IPS-NIHi11 (cell line): ENCODE results near the gene GATA3.

Source experiments
- DNase-seq: peaks from one replicate; pipeline ENCODE4 v3.0.0; 2012; ENCODE audit warnings: mixed read lengths, low spot score

Gene GATA3

GRCh38 chr10:8051109-8051821 lies 3.2 kb upstream of the GATA3 start:
- no peak for DNase-seq

- DNase-seq = no peak
Observed at GRCh38 chr10:8051851-8052257, 2.6 kb upstream of the GATA3 start.

- DNase-seq = no peak
Observed at GRCh38 chr10:8052341-8052955, 2.0 kb upstream of the GATA3 start.

- DNase-seq = no peak
Observed at GRCh38 chr10:8052956-8053445, 1.5 kb upstream of the GATA3 start.

- DNase-seq = peak; percentile 88
Observed at GRCh38 chr10:8053446-8054243, 843 bp upstream of the GATA3 start.

GRCh38 chr10:8054244-8054493 lies 319 bp upstream of the GATA3 start:
- DNase-seq = no peak

- DNase-seq = no peak
Observed at GRCh38 chr10:8055420-8056349, 1.2 kb downstream of the GATA3 start.

GRCh38 chr10:8056378-8056777 lies 1.9 kb downstream of the GATA3 start:
- DNase-seq = no peak

GRCh38 chr10:8056871-8057331 lies 2.4 kb downstream of the GATA3 start:
- DNase-seq = no peak

GRCh38 chr10:8057636-8058273 lies 3.3 kb downstream of the GATA3 start:
- no peak for DNase-seq

- DNase-seq = no peak
Observed at GRCh38 chr10:8058274-8059111, 4.0 kb downstream of the GATA3 start.

GRCh38 chr10:8059191-8059936 lies 4.9 kb downstream of the GATA3 start:
- no peak for DNase-seq

- DNase-seq = no peak
Observed at GRCh38 chr10:8060010-8060703, 5.7 kb downstream of the GATA3 start.

GRCh38 chr10:8060704-8061121 lies 6.2 kb downstream of the GATA3 start:
- no peak for DNase-seq

- no peak for DNase-seq
Observed at GRCh38 chr10:8061274-8062211, 7.1 kb downstream of the GATA3 start.

- DNase-seq = peak; percentile 37
Observed at GRCh38 chr10:8063128-8063908, 8.8 kb downstream of the GATA3 start.

- no peak for DNase-seq
Observed at GRCh38 chr10:8063935-8064334, 9.4 kb downstream of the GATA3 start.
